ENCODE results near the gene MYO18B. TPM values are rescaled to one million over a fixed set of nuclear protein-coding genes. Genes with fewer than 3 reads are reported as not detected.

Gene MYO18B
- total and polyA plus RNA-seq, 2 donors from 2014 or later = 0.19 to 0.41 TPM

- no peak overlapping the region for H3K9ac ChIP-seq (ENCODE audit: low read length in 3 of 3)
- intact Hi-C loops (cut with DNase I) = no loop called here
- no peaks in the 10 kb centered on the region for H3K36me3 ChIP-seq (ENCODE audit: control insufficient read depth in 2 of 3, insufficient read depth in 3 of 3, low read length in 3 of 3)
- no peaks in the 10 kb centered on the region for H3K9me3 ChIP-seq (ENCODE audit: control insufficient read depth in 2 of 3, insufficient read depth in 1 of 3, low read length in 3 of 3)
- no peaks in the 10 kb centered on the region for H3K4me1 ChIP-seq (ENCODE audit: control insufficient read depth in 2 of 3, insufficient read depth in 2 of 3, low read depth in 1 of 3, low read length in 3 of 3)
- no peak for FAIRE-seq
- no peaks in the 10 kb centered on the region for H3K27me3 ChIP-seq (ENCODE audit: control insufficient read depth, insufficient read depth, low read length)
- no peak overlapping the region for H3K27ac ChIP-seq (ENCODE audit: low read depth in 2 of 2, low read length in 2 of 2)
- no peak overlapping the region for H3K4me3 ChIP-seq (ENCODE audit: low read length in 3 of 3)
- DNase-seq = no peak
- TF ChIP-seq CTCF (IDR thresholded peaks at IDR 0.05; ENCODE audit: borderline replicate concordance, extremely low read depth, insufficient read depth) = no peak
Observed at GRCh38 chr22:25853078-25853477, 111.1 kb downstream of the MYO18B start.

GRCh38 chr22:25853501-25854284, 111.7 kb downstream of the MYO18B start:
- DNase-seq (peak in 1 of 5 donors; percentile 8), FAIRE-seq (no peak)
- Histone ChIP-seq H3K4me3 (ENCODE audit: low read length in 3 of 3) (no peak overlapping the region), H3K9me3 (ENCODE audit: control insufficient read depth in 2 of 3, insufficient read depth in 1 of 3, low read length in 3 of 3) (no peaks in the 10 kb centered on the region), H3K4me1 (ENCODE audit: control insufficient read depth in 2 of 3, insufficient read depth in 2 of 3, low read depth in 1 of 3, low read length in 3 of 3) (no peaks in the 10 kb centered on the region), H3K27me3 (ENCODE audit: control insufficient read depth, insufficient read depth, low read length) (no peaks in the 10 kb centered on the region), H3K36me3 (ENCODE audit: control insufficient read depth in 2 of 3, insufficient read depth in 3 of 3, low read length in 3 of 3) (no peaks in the 10 kb centered on the region), H3K27ac (ENCODE audit: low read depth in 2 of 2, low read length in 2 of 2) (no peak overlapping the region), H3K9ac (ENCODE audit: low read length in 3 of 3) (no peak overlapping the region)
- intact Hi-C loops (cut with DNase I) = no loop called here
- no peak for TF ChIP-seq CTCF (IDR thresholded peaks at IDR 0.05; ENCODE audit: borderline replicate concordance, extremely low read depth, insufficient read depth)

GRCh38 chr22:25869771-25870170, 127.8 kb downstream of the MYO18B start:
- DNase-seq (no peak), FAIRE-seq (no peak)
- intact Hi-C loops (cut with DNase I) = no loop called here
- no peaks in the 10 kb centered on the region for H3K9me3 ChIP-seq (ENCODE audit: control insufficient read depth in 2 of 3, insufficient read depth in 1 of 3, low read length in 3 of 3)
- H3K9ac ChIP-seq (ENCODE audit: low read length in 3 of 3) = no peak overlapping the region
- H3K27ac ChIP-seq (ENCODE audit: low read depth in 2 of 2, low read length in 2 of 2) = no peak overlapping the region
- H3K4me1 ChIP-seq (ENCODE audit: control insufficient read depth in 2 of 3, insufficient read depth in 2 of 3, low read depth in 1 of 3, low read length in 3 of 3) = no peaks in the 10 kb centered on the region
- H3K36me3 ChIP-seq (ENCODE audit: control insufficient read depth in 2 of 3, insufficient read depth in 3 of 3, low read length in 3 of 3) = no peaks in the 10 kb centered on the region
- no peaks in the 10 kb centered on the region for H3K27me3 ChIP-seq (ENCODE audit: control insufficient read depth, insufficient read depth, low read length)
- no peak overlapping the region for H3K4me3 ChIP-seq (ENCODE audit: low read length in 3 of 3)
- TF ChIP-seq CTCF (IDR thresholded peaks at IDR 0.05; ENCODE audit: borderline replicate concordance, extremely low read depth, insufficient read depth) = no peak
